Measurements from ENCODE around the gene ASS1.

DNA sequence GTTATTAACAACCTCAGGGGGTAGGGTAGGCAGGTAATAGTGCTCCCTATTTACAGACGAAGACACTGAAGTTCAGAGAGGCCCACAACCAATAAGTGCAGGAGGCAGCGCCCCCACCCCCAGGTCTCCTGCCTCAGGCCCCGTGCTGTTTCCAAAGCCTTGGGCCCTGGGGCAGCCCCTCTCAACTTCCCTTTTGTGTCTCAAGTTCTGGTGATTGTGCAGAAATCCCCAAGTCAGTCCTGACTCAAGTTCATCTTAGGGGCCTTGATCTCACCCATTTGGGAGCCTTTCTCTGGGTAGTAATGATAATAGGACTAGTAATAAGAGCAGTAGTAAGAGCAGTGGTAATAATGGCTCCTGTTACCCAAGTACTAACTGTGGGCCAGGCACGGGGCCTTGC, 35.5 kb upstream of the ASS1 start:
- TF ChIP-seq EZH2 (IDR thresholded peaks at IDR 0.05), result no peak
- TF ChIP-seq POLR2AphosphoS5 (IDR thresholded peaks at IDR 0.05; ENCODE audit: borderline replicate concordance, low read depth, low read length), result no peak
